Activated CD8-positive, alpha-beta T cell treated with anti-CD3 and anti-CD28 coated beads for 36 hours (primary cell): ENCODE data around the gene RNPEP. TPM values are rescaled to one million over a fixed set of nuclear protein-coding genes. Genes with fewer than 3 reads are reported as not detected.
A peak's percentile ranks its signal among the peaks of the same experiment; 100 is the strongest.

ENCODE experiments used
- ATAC-seq: fragments of 200-7000 bp; cut with Tn5 transposase; one replicate; pipeline ENCODE4 v1.10.0; 2021; ENCODE audit warnings: mild to moderate bottlenecking, moderate library complexity
- CTCF ChIA-PET: fragments of 350-600 bp; sonication (Branson Sonifier 250); formaldehyde crosslinking; loops from one replicate; lab custom pipeline; 2021; ENCODE audit warnings: antibody characterized with exemption; lab: Charles Lee
- POLR2A ChIA-PET: fragments of 350-600 bp; sonication (Branson Sonifier 250); formaldehyde crosslinking; loops from one replicate; lab custom pipeline; 2021; ENCODE audit warnings: antibody characterized with exemption; lab: Charles Lee
- DNase-seq: peaks from one replicate; pipeline ENCODE4 v3.0.0-alpha.2; 2020
- H3K27ac Mint-ChIP-seq: one replicate; pipeline ENCODE4 v1.8.0; 2021; ENCODE audit warnings: mild to moderate bottlenecking, mixed read lengths
- H3K27me3 Mint-ChIP-seq: one replicate; pipeline ENCODE4 v1.8.0; 2021; ENCODE audit warnings: mixed read lengths
- H3K36me3 Mint-ChIP-seq: one replicate; pipeline ENCODE4 v1.8.0; 2021; ENCODE audit warnings: low read depth, mixed read lengths
- H3K4me1 Mint-ChIP-seq: one replicate; pipeline ENCODE4 v1.8.0; 2021; ENCODE audit warnings: low read depth, mixed read lengths
- H3K4me3 Mint-ChIP-seq: one replicate; pipeline ENCODE4 v1.8.0; 2021; ENCODE audit warnings: mild to moderate bottlenecking, moderate library complexity, mixed read lengths
- H3K9me3 Mint-ChIP-seq: one replicate; pipeline ENCODE4 v1.8.0; 2021; ENCODE audit warnings: mixed read lengths
- intact Hi-C: fragments of 100-400 bp; cut with micrococcal nuclease; formaldehyde crosslinking; loops from one replicate; pipeline ENCODE4 v1.10.0; 2022
- total RNA-seq, 2 experiments: library from RNA; stranded (reverse); gene quantifications; one replicate each; pipeline ENCODE4 v1.2.3, GENCODE V29; 2021
- TF ChIP-seq, protein P1 (sequence below): fragments of 200-600 bp; IDR thresholded peaks from one replicate; pipeline ENCODE4 v1.8.0; 2022; ENCODE audit warnings: antibody characterized with exemption, mild to moderate bottlenecking

The RNPEP gene
- total RNA-seq, 2 experiments from 2014 or later, result 37.8 to 39.5 TPM

DNA sequence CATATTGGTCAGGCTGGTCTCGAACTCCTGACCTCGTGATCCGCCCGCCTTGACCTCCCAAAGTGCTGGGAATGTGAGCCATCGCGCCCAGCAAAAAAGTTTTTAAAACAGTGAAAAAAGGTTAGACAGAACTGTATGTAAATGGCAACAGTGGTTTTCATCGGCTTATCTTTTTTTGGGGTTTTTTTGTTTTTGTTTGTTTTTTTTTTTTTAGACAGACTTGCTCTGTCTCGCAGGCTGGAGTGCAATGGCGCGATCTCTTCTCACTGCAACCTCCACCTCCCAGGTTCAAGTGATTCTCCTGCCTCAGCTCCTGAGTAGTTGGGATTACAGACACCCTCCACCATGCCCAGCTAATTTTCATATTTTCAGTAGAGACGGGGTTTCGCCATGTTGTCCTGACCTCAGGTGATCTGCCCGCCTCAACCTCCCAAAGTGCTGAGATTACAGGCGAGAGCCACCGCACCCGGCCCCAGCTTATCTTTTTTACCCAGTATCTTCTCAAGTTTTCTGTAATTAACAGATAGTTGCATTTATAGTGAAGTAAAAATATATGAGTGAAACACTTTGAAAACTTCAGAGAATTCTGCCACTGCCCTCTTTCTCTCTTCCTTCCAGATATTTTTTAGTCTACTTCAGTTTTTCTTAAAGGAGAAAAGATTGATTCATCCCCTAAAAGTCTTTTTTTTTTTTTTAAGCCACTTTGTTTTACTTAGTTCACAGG is 14.1 kb upstream of the RNPEP start:
- no peak overlapping the region for H3K27ac Mint-ChIP-seq
- ChIA-PET CTCF (interaction anchor here (1.4 to 5.4 kb wide), 3 partner anchors 12 to 73 kb away, joined by 3 to 40 read pairs (median 5); no protein-coding TSS in a partner anchor), POLR2A (interaction anchor here (0.8 kb wide), 1 partner anchor 15 kb away, joined by 3 read pairs; no protein-coding TSS in a partner anchor)
- H3K4me1 Mint-ChIP-seq, result peaks cover 2% of the 10 kb centered on the region
- ATAC-seq, result no peak
- TF ChIP-seq, protein P1, sequence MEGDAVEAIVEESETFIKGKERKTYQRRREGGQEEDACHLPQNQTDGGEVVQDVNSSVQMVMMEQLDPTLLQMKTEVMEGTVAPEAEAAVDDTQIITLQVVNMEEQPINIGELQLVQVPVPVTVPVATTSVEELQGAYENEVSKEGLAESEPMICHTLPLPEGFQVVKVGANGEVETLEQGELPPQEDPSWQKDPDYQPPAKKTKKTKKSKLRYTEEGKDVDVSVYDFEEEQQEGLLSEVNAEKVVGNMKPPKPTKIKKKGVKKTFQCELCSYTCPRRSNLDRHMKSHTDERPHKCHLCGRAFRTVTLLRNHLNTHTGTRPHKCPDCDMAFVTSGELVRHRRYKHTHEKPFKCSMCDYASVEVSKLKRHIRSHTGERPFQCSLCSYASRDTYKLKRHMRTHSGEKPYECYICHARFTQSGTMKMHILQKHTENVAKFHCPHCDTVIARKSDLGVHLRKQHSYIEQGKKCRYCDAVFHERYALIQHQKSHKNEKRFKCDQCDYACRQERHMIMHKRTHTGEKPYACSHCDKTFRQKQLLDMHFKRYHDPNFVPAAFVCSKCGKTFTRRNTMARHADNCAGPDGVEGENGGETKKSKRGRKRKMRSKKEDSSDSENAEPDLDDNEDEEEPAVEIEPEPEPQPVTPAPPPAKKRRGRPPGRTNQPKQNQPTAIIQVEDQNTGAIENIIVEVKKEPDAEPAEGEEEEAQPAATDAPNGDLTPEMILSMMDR, result no peak
- H3K9me3 Mint-ChIP-seq, result no peaks in the 10 kb centered on the region
- H3K36me3 Mint-ChIP-seq, result peaks cover 47% of the 10 kb centered on the region
- no peaks in the 10 kb centered on the region for H3K27me3 Mint-ChIP-seq
- intact Hi-C loops, result no loop called here
- H3K4me3 Mint-ChIP-seq, result no peak overlapping the region
- no peak for DNase-seq

DNA sequence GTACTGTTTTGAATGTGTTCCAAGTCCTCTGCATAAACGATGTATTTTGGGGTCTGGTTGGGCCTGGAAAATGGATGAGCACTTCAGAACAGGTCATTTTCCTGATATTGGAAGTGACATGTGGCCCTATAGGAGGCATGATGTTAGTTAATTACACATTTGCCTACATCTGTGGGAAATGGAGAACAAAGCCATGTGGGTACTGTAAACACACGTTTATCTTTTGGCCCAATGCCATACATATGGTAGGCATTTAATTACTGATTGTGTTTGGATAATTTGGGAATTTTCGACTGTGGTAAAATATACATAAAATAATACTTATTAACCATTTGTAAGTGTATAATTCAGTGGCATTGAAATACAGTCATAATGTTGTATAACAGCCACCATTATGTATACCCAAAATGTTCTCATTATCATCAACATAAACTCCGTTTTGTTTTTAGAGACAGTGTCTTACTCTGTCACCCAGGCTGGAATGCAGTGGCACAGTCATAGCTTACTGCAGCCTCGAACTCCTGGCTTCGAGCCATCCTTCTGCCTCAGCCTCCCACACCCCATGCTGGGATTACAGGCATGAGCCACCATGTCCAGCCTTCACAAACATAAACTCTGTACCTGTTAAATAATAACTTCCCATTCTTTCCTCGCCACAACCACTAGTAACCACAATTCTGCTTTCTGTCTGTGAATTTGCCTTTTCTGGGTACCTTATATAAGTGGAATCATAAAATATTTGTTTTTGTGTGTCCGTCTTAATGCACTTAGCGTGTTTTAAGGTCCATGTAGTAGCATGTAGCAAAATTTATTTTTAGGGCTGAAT is 11.9 kb upstream of the RNPEP start:
- H3K4me3 Mint-ChIP-seq, result no peak overlapping the region
- ChIA-PET CTCF (interaction anchor here (0.9 to 5.4 kb wide), 5 partner anchors 13 to 84 kb away, joined by 3 to 130 read pairs (median 6); no protein-coding TSS in a partner anchor), POLR2A (interaction anchor here (2.6 kb wide), 1 partner anchor 10 kb away, joined by 9 read pairs; no protein-coding TSS in a partner anchor)
- no peaks in the 10 kb centered on the region for H3K27me3 Mint-ChIP-seq
- no peak overlapping the region for H3K27ac Mint-ChIP-seq
- ATAC-seq, result no peak
- intact Hi-C loops, result no loop called here
- TF ChIP-seq, protein P1, result no peak
- no peaks in the 10 kb centered on the region for H3K9me3 Mint-ChIP-seq
- no peak for DNase-seq
- H3K4me1 Mint-ChIP-seq, result no peaks in the 10 kb centered on the region
- peaks cover 34% of the 10 kb centered on the region for H3K36me3 Mint-ChIP-seq

DNA sequence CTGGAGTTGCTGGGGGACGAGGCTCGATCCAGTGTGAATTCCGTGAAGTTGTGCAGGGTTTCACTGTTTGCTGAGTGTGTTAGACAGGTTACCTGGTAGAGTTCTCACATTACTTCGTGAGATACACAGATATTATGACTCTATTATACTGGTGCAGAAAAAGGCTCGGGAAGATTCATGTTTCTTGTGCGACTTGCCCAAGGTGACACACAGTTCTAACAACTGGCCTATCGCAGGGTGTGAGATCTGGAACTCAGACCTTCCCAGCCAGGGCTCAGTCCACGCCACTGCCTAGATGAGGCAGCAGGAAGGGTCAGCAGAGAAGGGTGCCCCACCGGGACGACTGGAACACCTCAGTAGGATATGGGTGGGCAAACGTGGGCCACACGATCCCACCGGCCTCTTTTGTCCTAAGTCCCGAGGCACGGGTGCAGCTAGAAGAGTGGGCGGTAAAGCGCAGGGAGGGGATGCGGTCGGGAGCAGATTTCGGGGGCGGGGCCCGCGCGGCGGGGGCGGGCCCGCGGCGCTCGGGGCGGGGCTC is 296 bp upstream of the RNPEP start:
- intact Hi-C loops, result no loop called here
- peak overlapping the region; percentile 83 for H3K27ac Mint-ChIP-seq
- peaks cover 4% of the 10 kb centered on the region for H3K36me3 Mint-ChIP-seq
- ChIA-PET CTCF (interaction anchor here (2.1 to 6.4 kb wide), 3 partner anchors 9 to 86 kb away, joined by 10 to 34 read pairs (median 31); no protein-coding TSS in a partner anchor), POLR2A (interaction anchor here (0.8 to 1.2 kb wide), 9 partner anchors 9 to 165 kb away, joined by 3 to 5 read pairs (median 3); partner anchors contain the start of genes IPO9 and TIMM17A)
- peaks cover 22% of the 10 kb centered on the region for H3K4me1 Mint-ChIP-seq
- H3K27me3 Mint-ChIP-seq, result no peaks in the 10 kb centered on the region
- H3K9me3 Mint-ChIP-seq, result no peaks in the 10 kb centered on the region
- DNase-seq, result peak; percentile 73
- TF ChIP-seq, protein P1, result no peak
- peak; percentile 84 for ATAC-seq
- H3K4me3 Mint-ChIP-seq, result peak overlapping the region; percentile 92

DNA sequence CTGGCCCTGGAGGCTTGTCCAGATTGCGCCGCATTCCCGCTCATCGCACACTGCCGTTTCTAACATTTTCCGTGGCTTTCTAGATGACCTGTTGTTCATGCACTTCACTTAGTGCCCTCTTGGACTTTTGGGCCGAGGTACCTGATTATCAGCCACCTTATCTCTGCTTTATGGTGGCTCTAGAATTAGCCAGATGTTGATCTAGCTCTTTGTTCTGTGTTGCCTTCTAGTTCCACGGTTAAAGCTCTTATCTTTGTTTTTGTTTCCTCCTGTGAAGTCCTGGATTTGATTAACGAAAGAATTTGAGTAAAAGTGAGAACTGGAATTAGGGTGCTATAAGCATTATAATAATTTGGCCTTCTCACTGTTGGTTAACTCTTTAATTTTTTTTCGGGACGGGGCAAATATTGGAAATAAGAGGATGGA is 945 bp downstream of the RNPEP start:
- H3K36me3 Mint-ChIP-seq, result peaks cover 4% of the 10 kb centered on the region
- no peaks in the 10 kb centered on the region for H3K9me3 Mint-ChIP-seq
- TF ChIP-seq, protein P1, result no peak
- peak overlapping the region; percentile 92 for H3K4me3 Mint-ChIP-seq
- ChIA-PET POLR2A (interaction anchor here (0.9 to 1.4 kb wide), 5 partner anchors 10 to 110 kb away, joined by 3 to 5 read pairs (median 3); partner anchors contain the start of gene TIMM17A), CTCF (interaction anchor here (2.1 to 6.4 kb wide), 3 partner anchors 10 to 88 kb away, joined by 10 to 34 read pairs (median 31); no protein-coding TSS in a partner anchor)
- H3K27me3 Mint-ChIP-seq, result no peaks in the 10 kb centered on the region
- ATAC-seq, result no peak
- peaks cover 22% of the 10 kb centered on the region for H3K4me1 Mint-ChIP-seq
- H3K27ac Mint-ChIP-seq, result peak overlapping the region; percentile 87
- no peak for DNase-seq
- intact Hi-C loops, result no loop called here
